HepG2 (cell line): ENCODE data around the gene MAPK12. TPM values are rescaled to one million over a fixed set of nuclear protein-coding genes. Genes with fewer than 3 reads are reported as not detected.

Experiments
- CBX1 ChIP-seq: IDR thresholded peaks from one replicate; pipeline ENCODE4 v1.6.1; 2016; ENCODE audit warnings: antibody characterized with exemption, low read depth
- KDM5B ChIP-seq: sonication (generic); formaldehyde crosslinking; IDR thresholded peaks from 2 replicates; pipeline ENCODE4 v1.4.0; 2020; ENCODE audit warnings: missing genetic modification reagents, mild to moderate bottlenecking, borderline replicate concordance
- SNAPC2 ChIP-seq: sonication (generic); formaldehyde crosslinking; IDR thresholded peaks from 2 replicates; pipeline ENCODE4 v1.8.1; 2022; ENCODE audit warnings: mild to moderate bottlenecking, missing genetic modification reagents
- polyA plus RNA-seq, 8 experiments: library from polyadenylated mRNA; depleted of rRNA in 3 of 8; stranded (reverse) in 7 of 8; unstranded in 1 of 8; fragments of >200 nt; fragmentation: Illumina TruSeq in 4 of 8; extraction: Trizol in 4 of 8; gene quantifications; 2 replicates each; pipeline versions ENCODE4 v1.2.1 to v1.2.3, GENCODE V29; 2011 to 2016; ENCODE audit warnings: low read depth in 4 of 8, missing spikeins in 1 of 8, mixed read lengths in 1 of 8; ENCODE audit not compliant: insufficient read depth in 1 of 8
- total RNA-seq, 5 experiments: library from RNA; depleted of rRNA; stranded (reverse); fragments of >200 nt; fragmentation: Illumina TruSeq; extraction: Trizol; gene quantifications; 2 replicates each; pipeline ENCODE4 v1.2.3, GENCODE V29; 2016; ENCODE audit warnings: low read depth in 1 of 5
- TF ChIP-seq, protein P1 (sequence below): fragments of 450-650 bp; IDR thresholded peaks from 2 replicates; pipeline ENCODE4 v1.6.1; 2017; ENCODE audit warnings: mild to moderate bottlenecking
- TF ChIP-seq, protein P2 (sequence below): sonication (generic); formaldehyde crosslinking; IDR thresholded peaks from 2 replicates; pipeline ENCODE4 v1.4.0; 2020; ENCODE audit warnings: low read depth, mild to moderate bottlenecking, missing genetic modification reagents
- TF ChIP-seq, protein P3 (sequence below): sonication (generic); formaldehyde crosslinking; IDR thresholded peaks from 2 replicates; pipeline ENCODE4 v1.4.0; 2020; ENCODE audit warnings: mild to moderate bottlenecking, low read depth, missing genetic modification reagents
- TF ChIP-seq, protein P4 (sequence below): sonication (generic); formaldehyde crosslinking; IDR thresholded peaks from 2 replicates; pipeline ENCODE4 v1.5.0; 2020; ENCODE audit warnings: missing genetic modification reagents

MAPK12 gene
- total and polyA plus RNA-seq, 2 of the 13 experiments (the other 11 are each of a cell fraction or from before 2014, with no cell fraction given) = 22.2 to 23.3 TPM

DNA sequence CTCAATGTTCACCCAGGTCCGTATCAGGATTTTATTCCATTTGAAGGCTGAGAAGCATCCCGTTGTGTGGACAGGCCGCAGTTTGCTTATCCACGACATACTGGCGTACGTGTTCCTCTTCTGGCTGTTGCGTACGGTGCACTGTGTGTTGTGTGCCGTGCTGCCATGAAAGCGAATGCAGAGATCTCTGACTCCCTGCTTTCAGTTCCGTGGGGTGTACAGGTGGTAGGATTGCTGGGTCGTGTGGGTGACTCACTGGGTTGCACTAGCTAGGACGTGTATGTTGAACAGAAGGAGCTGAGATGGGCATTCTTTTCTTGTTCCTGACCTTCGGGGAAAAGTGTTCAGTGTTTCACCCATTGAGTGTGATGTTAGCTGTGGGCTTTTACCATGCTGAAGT is 50.3 kb downstream of the MAPK12 start (continued):
- TF ChIP-seq, protein P1, sequence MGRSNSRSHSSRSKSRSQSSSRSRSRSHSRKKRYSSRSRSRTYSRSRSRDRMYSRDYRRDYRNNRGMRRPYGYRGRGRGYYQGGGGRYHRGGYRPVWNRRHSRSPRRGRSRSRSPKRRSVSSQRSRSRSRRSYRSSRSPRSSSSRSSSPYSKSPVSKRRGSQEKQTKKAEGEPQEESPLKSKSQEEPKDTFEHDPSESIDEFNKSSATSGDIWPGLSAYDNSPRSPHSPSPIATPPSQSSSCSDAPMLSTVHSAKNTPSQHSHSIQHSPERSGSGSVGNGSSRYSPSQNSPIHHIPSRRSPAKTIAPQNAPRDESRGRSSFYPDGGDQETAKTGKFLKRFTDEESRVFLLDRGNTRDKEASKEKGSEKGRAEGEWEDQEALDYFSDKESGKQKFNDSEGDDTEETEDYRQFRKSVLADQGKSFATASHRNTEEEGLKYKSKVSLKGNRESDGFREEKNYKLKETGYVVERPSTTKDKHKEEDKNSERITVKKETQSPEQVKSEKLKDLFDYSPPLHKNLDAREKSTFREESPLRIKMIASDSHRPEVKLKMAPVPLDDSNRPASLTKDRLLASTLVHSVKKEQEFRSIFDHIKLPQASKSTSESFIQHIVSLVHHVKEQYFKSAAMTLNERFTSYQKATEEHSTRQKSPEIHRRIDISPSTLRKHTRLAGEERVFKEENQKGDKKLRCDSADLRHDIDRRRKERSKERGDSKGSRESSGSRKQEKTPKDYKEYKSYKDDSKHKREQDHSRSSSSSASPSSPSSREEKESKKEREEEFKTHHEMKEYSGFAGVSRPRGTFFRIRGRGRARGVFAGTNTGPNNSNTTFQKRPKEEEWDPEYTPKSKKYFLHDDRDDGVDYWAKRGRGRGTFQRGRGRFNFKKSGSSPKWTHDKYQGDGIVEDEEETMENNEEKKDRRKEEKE = no peak
- TF ChIP-seq SNAPC2 (CRISPR knock-in tag) = no peak
- TF ChIP-seq, protein P2, sequence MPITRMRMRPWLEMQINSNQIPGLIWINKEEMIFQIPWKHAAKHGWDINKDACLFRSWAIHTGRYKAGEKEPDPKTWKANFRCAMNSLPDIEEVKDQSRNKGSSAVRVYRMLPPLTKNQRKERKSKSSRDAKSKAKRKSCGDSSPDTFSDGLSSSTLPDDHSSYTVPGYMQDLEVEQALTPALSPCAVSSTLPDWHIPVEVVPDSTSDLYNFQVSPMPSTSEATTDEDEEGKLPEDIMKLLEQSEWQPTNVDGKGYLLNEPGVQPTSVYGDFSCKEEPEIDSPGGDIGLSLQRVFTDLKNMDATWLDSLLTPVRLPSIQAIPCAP (CRISPR knock-in tag) = no peak
- TF ChIP-seq, protein P3, sequence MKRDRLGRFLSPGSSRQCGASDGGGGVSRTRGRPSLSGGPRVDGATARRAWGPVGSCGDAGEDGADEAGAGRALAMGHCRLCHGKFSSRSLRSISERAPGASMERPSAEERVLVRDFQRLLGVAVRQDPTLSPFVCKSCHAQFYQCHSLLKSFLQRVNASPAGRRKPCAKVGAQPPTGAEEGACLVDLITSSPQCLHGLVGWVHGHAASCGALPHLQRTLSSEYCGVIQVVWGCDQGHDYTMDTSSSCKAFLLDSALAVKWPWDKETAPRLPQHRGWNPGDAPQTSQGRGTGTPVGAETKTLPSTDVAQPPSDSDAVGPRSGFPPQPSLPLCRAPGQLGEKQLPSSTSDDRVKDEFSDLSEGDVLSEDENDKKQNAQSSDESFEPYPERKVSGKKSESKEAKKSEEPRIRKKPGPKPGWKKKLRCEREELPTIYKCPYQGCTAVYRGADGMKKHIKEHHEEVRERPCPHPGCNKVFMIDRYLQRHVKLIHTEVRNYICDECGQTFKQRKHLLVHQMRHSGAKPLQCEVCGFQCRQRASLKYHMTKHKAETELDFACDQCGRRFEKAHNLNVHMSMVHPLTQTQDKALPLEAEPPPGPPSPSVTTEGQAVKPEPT = no peak
- TF ChIP-seq CBX1 = no peak
- TF ChIP-seq KDM5B (CRISPR knock-in tag) = no peak
- TF ChIP-seq, protein P4, sequence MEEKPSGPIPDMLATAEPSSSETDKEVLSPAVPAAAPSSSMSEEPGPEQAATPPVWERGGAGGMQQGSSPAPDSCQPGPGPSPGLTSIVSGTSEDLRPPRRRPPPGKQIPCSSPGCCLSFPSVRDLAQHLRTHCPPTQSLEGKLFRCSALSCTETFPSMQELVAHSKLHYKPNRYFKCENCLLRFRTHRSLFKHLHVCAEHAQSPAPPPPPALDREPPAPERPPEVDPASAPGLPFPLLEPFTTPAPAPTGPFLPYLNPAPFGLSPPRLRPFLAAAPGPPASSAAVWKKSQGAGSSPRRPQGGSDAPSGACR (CRISPR knock-in tag) = no peak
